ENCODE results near the gene SLCO2A1. TPM values are rescaled to one million over a fixed set of nuclear protein-coding genes. Genes with fewer than 3 reads are reported as not detected.

SLCO2A1 gene
- total RNA-seq, 1 experiment from 2014 or later = not detected

GRCh38 chr3:133967992-133968892 is 61.5 kb downstream of the SLCO2A1 start:
- H3K4me1 ChIP-seq (ENCODE audit: low read length) = no peaks in the 10 kb centered on the region
- H3K4me2 ChIP-seq (ENCODE audit: low read depth, low read length, poor library complexity, severe bottlenecking) = no peak overlapping the region
- H3K4me3 ChIP-seq (ENCODE audit: low read length) = no peak overlapping the region
- H3K36me3 ChIP-seq (ENCODE audit: insufficient read depth, low read length) = no peaks in the 10 kb centered on the region
- no peak overlapping the region for H3K27ac ChIP-seq (ENCODE audit: low read length)
- no peak overlapping the region for H2AFZ ChIP-seq (ENCODE audit: low read length)
- H3K27me3 ChIP-seq (ENCODE audit: low read length) = no peaks in the 10 kb centered on the region
- no peaks in the 10 kb centered on the region for H3K9me2 ChIP-seq (replicated peaks; ENCODE audit: insufficient read depth, low read length)
- DNase-seq = no peak
- H4K20me1 ChIP-seq (ENCODE audit: insufficient read depth, low read depth, low read length) = no peaks in the 10 kb centered on the region
- H3K9me3 ChIP-seq (ENCODE audit: low read length) = no peaks in the 10 kb centered on the region
- H3K79me2 ChIP-seq (ENCODE audit: low read length) = no peaks in the 10 kb centered on the region
- H3K9ac ChIP-seq (ENCODE audit: low read length) = no peak overlapping the region

DNA sequence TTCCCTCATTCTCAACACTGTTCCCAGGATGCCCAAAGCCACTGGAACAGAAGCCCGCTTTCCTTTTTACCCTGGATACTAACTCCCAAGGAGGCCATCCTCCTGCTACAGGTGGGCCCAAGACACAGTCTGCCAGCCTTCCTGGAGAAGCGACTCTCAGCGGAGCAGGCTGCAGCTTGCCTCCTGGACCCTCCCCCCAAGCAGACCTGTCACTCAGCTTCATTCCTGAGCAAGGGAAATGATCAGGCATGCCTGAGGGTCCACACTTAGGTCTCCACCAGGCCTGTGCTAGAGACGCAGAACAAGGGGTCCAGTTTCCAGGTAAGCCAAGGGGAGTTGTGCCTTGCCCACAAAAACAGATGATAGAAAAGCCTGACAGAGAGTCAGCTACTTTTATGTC is 62.8 kb downstream of the SLCO2A1 start:
- no peaks in the 10 kb centered on the region for H3K27me3 ChIP-seq (ENCODE audit: low read length)
- no peak overlapping the region for H3K27ac ChIP-seq (ENCODE audit: low read length)
- no peak overlapping the region for H3K9ac ChIP-seq (ENCODE audit: low read length)
- no peak overlapping the region for H3K4me2 ChIP-seq (ENCODE audit: low read depth, low read length, poor library complexity, severe bottlenecking)
- H4K20me1 ChIP-seq (ENCODE audit: insufficient read depth, low read depth, low read length) = no peaks in the 10 kb centered on the region
- H3K4me3 ChIP-seq (ENCODE audit: low read length) = no peak overlapping the region
- H2AFZ ChIP-seq (ENCODE audit: low read length) = no peak overlapping the region
- no peaks in the 10 kb centered on the region for H3K36me3 ChIP-seq (ENCODE audit: insufficient read depth, low read length)
- H3K79me2 ChIP-seq (ENCODE audit: low read length) = no peaks in the 10 kb centered on the region
- H3K9me3 ChIP-seq (ENCODE audit: low read length) = no peaks in the 10 kb centered on the region
- no peak for DNase-seq
- no peaks in the 10 kb centered on the region for H3K9me2 ChIP-seq (replicated peaks; ENCODE audit: insufficient read depth, low read length)
- no peaks in the 10 kb centered on the region for H3K4me1 ChIP-seq (ENCODE audit: low read length)

- no peaks in the 10 kb centered on the region for H3K9me2 ChIP-seq (replicated peaks; ENCODE audit: insufficient read depth, low read length)
- H3K9ac ChIP-seq (ENCODE audit: low read length) = no peak overlapping the region
- H3K4me2 ChIP-seq (ENCODE audit: low read depth, low read length, poor library complexity, severe bottlenecking) = no peak overlapping the region
- no peaks in the 10 kb centered on the region for H3K79me2 ChIP-seq (ENCODE audit: low read length)
- H3K4me3 ChIP-seq (ENCODE audit: low read length) = no peak overlapping the region
- H2AFZ ChIP-seq (ENCODE audit: low read length) = no peak overlapping the region
- no peaks in the 10 kb centered on the region for H3K9me3 ChIP-seq (ENCODE audit: low read length)
- DNase-seq = no peak
- no peaks in the 10 kb centered on the region for H3K4me1 ChIP-seq (ENCODE audit: low read length)
- H3K27me3 ChIP-seq (ENCODE audit: low read length) = no peaks in the 10 kb centered on the region
- no peak overlapping the region for H3K27ac ChIP-seq (ENCODE audit: low read length)
- H4K20me1 ChIP-seq (ENCODE audit: insufficient read depth, low read depth, low read length) = no peaks in the 10 kb centered on the region
- no peaks in the 10 kb centered on the region for H3K36me3 ChIP-seq (ENCODE audit: insufficient read depth, low read length)
These were observed 63.8 kb downstream of the SLCO2A1 start for GRCh38 chr3:133965906-133966305.

DNA sequence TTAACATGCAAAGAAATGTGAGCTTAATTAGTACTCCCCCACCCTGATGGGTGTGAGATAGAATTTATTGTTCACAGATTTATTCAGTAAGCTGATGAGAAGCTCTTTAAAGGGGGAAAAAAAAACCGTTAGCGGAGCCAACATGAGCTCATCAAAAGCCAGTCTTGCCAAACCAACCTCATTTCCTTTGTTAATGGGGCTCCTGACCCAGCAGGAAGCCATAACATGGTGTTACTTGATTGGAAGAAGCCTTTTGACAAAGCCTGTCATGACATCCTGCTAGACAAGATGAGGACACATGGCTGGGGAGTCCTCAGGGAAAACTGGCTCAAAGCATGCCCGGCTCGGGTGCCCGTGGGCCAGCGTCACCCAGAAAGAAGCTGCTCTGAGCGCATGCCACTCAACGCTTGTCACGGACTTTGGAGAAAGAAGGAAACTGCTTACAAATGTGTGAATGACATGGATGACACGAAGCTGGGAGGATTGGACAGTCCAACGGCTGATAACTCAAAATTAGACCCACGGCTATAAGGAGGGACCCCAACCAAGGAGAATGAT is 64.6 kb downstream of the SLCO2A1 start:
- Histone ChIP-seq H3K4me1 (ENCODE audit: low read length) (no peaks in the 10 kb centered on the region), H4K20me1 (ENCODE audit: insufficient read depth, low read depth, low read length) (no peaks in the 10 kb centered on the region), H3K9me3 (ENCODE audit: low read length) (no peaks in the 10 kb centered on the region), H3K27ac (ENCODE audit: low read length) (no peak overlapping the region), H2AFZ (ENCODE audit: low read length) (no peak overlapping the region), H3K9ac (ENCODE audit: low read length) (no peak overlapping the region), H3K9me2 (replicated peaks; ENCODE audit: insufficient read depth, low read length) (no peaks in the 10 kb centered on the region), H3K4me3 (ENCODE audit: low read length) (no peak overlapping the region), H3K4me2 (ENCODE audit: low read depth, low read length, poor library complexity, severe bottlenecking) (no peak overlapping the region), H3K27me3 (ENCODE audit: low read length) (no peaks in the 10 kb centered on the region), H3K79me2 (ENCODE audit: low read length) (no peaks in the 10 kb centered on the region), H3K36me3 (ENCODE audit: insufficient read depth, low read length) (no peaks in the 10 kb centered on the region)
- no peak for DNase-seq

- Histone ChIP-seq H3K4me3 (ENCODE audit: low read length) (no peak overlapping the region), H3K9me3 (ENCODE audit: low read length) (no peaks in the 10 kb centered on the region), H3K4me1 (ENCODE audit: low read length) (no peaks in the 10 kb centered on the region), H3K27me3 (ENCODE audit: low read length) (no peaks in the 10 kb centered on the region), H3K36me3 (ENCODE audit: insufficient read depth, low read length) (no peaks in the 10 kb centered on the region), H3K9ac (ENCODE audit: low read length) (no peak overlapping the region), H3K79me2 (ENCODE audit: low read length) (no peaks in the 10 kb centered on the region), H3K9me2 (replicated peaks; ENCODE audit: insufficient read depth, low read length) (no peaks in the 10 kb centered on the region), H4K20me1 (ENCODE audit: insufficient read depth, low read depth, low read length) (no peaks in the 10 kb centered on the region), H3K27ac (ENCODE audit: low read length) (no peak overlapping the region), H3K4me2 (ENCODE audit: low read depth, low read length, poor library complexity, severe bottlenecking) (no peak overlapping the region), H2AFZ (ENCODE audit: low read length) (no peak overlapping the region)
- DNase-seq = peak; percentile 45
These were observed 65.2 kb downstream of the SLCO2A1 start for GRCh38 chr3:133964547-133964946.

- Histone ChIP-seq H3K79me2 (ENCODE audit: low read length) (no peaks in the 10 kb centered on the region), H3K9me2 (replicated peaks; ENCODE audit: insufficient read depth, low read length) (no peaks in the 10 kb centered on the region), H4K20me1 (ENCODE audit: insufficient read depth, low read depth, low read length) (no peaks in the 10 kb centered on the region), H3K36me3 (ENCODE audit: insufficient read depth, low read length) (no peaks in the 10 kb centered on the region), H3K4me2 (ENCODE audit: low read depth, low read length, poor library complexity, severe bottlenecking) (no peak overlapping the region), H3K9ac (ENCODE audit: low read length) (no peak overlapping the region), H2AFZ (ENCODE audit: low read length) (no peak overlapping the region), H3K4me1 (ENCODE audit: low read length) (no peaks in the 10 kb centered on the region), H3K4me3 (ENCODE audit: low read length) (no peak overlapping the region), H3K27me3 (ENCODE audit: low read length) (no peaks in the 10 kb centered on the region), H3K27ac (ENCODE audit: low read length) (no peak overlapping the region), H3K9me3 (ENCODE audit: low read length) (no peaks in the 10 kb centered on the region)
- no peak for DNase-seq
These were observed 65.9 kb downstream of the SLCO2A1 start for GRCh38 chr3:133963657-133964396.

GRCh38 chr3:133962849-133963248 is 66.9 kb downstream of the SLCO2A1 start:
- Histone ChIP-seq H4K20me1 (ENCODE audit: insufficient read depth, low read depth, low read length) (no peaks in the 10 kb centered on the region), H2AFZ (ENCODE audit: low read length) (no peak overlapping the region), H3K27me3 (ENCODE audit: low read length) (no peaks in the 10 kb centered on the region), H3K4me1 (ENCODE audit: low read length) (no peaks in the 10 kb centered on the region), H3K9me2 (replicated peaks; ENCODE audit: insufficient read depth, low read length) (no peaks in the 10 kb centered on the region), H3K4me3 (ENCODE audit: low read length) (no peak overlapping the region), H3K79me2 (ENCODE audit: low read length) (no peaks in the 10 kb centered on the region), H3K9me3 (ENCODE audit: low read length) (no peaks in the 10 kb centered on the region), H3K27ac (ENCODE audit: low read length) (no peak overlapping the region), H3K36me3 (ENCODE audit: insufficient read depth, low read length) (no peaks in the 10 kb centered on the region), H3K9ac (ENCODE audit: low read length) (no peak overlapping the region), H3K4me2 (ENCODE audit: low read depth, low read length, poor library complexity, severe bottlenecking) (no peak overlapping the region)
- no peak for DNase-seq

GRCh38 chr3:133958071-133958805 is 71.5 kb downstream of the SLCO2A1 start:
- Histone ChIP-seq H3K79me2 (ENCODE audit: low read length) (no peaks in the 10 kb centered on the region), H3K4me1 (ENCODE audit: low read length) (no peaks in the 10 kb centered on the region), H4K20me1 (ENCODE audit: insufficient read depth, low read depth, low read length) (no peaks in the 10 kb centered on the region), H3K9me3 (ENCODE audit: low read length) (no peaks in the 10 kb centered on the region), H3K36me3 (ENCODE audit: insufficient read depth, low read length) (no peaks in the 10 kb centered on the region), H3K27ac (ENCODE audit: low read length) (no peak overlapping the region), H2AFZ (ENCODE audit: low read length) (no peak overlapping the region), H3K9ac (ENCODE audit: low read length) (no peak overlapping the region), H3K9me2 (replicated peaks; ENCODE audit: insufficient read depth, low read length) (no peaks in the 10 kb centered on the region), H3K4me3 (ENCODE audit: low read length) (no peak overlapping the region), H3K27me3 (ENCODE audit: low read length) (no peaks in the 10 kb centered on the region), H3K4me2 (ENCODE audit: low read depth, low read length, poor library complexity, severe bottlenecking) (no peak overlapping the region)
- no peak for DNase-seq
